Hepatocyte (in vitro differentiated cells): ENCODE results near the gene RDH13.

Experiments used
- CTCF ChIP-seq: fragments of 200-600 bp; sonication (generic); IDR thresholded peaks from 2 replicates; pipeline ENCODE4 v1.5.1; 2016; ENCODE audit warnings: antibody characterized with exemption, mild to moderate bottlenecking; ENCODE audit not compliant: poor library complexity
- EZH2 ChIP-seq: fragments of 200-600 bp; sonication (generic); IDR thresholded peaks from 2 replicates; pipeline ENCODE4 v1.6.1; 2016; ENCODE audit warnings: antibody characterized with exemption, mild to moderate bottlenecking, borderline replicate concordance

- TF ChIP-seq CTCF (no peak), EZH2 (no peak)
These were observed 38.8 kb downstream of the RDH13 start for GRCh38 chr19:55024111-55024510.
